HG02798 (cell line): ENCODE results near the gene RIMS1.

Experiments
- ATAC-seq: cut with Tn5 transposase; IDR thresholded peaks from one replicate; pipeline ENCODE4 v1.9.1; 2021; ENCODE audit warnings: mild to moderate bottlenecking; ENCODE audit not compliant: unreplicated experiment, poor library complexity

The RIMS1 gene

DNA sequence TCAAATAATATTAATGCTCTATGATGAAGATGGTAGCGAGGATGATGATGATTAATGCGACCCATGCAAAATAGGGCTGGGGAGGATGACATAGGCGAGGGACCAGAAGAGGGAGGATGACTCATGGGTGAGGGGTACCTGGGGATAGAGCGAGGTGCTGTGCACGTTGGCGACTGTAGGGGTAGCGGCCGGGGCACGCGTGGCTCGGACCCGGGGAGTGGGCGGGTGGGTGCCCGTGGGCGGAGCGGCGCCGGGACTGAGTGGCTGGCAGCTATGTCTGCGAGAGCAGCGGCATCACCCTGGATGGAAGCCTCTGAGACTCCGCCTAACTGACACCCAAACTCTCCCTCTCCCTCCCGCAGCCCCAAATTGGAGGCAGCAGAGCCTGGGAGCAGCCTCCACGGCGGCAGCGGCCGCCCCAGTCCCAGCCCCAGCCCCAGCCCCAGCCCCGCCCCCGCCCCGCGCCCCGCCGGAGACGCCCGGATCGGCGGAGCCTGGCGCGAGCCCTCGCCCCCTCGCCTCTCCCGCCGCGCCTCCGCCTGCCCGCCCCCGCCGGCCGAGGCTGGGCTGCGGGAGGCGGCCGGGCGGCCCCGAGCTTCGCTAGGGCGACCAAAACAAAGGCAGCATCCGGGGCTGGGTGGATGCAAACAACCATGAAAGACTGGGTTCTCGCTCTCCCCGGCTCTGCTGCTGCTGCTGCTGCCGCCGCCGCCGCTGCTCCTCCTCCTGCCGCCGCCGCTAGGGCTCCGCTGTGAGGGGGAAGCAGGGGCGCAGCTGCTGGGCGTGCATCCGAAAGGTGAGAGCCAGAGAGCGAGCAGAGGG, at the start of gene RIMS1:
TSS of gene RIMS1 (plus strand) at position 367 of the 822 bp plus-strand sequence. CDS start 474 bp downstream, outside the sequence.
- ATAC-seq: peak; percentile 87

GRCh38 chr6:71851214-71851613, 35.1 kb upstream of the RIMS1 start:
- no peak for ATAC-seq

DNA sequence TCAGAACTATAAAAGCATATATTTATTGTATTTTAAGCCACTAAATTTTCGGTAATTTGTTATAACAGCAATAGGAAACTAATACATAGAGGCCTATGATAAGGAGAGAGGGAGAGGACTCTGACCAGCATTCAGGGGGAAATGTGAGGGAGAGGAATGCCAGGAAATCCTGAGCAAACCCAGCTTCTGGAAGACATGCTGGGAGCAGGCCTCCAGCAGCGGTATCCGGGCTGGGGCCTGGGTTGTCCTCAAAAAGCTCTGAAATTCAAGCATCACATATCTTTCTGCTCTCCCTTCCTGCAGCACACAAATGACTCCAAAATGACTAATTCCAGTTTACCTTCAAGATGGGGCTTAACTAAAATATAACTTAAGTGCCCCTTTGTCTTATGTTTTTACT, 33.4 kb upstream of the RIMS1 start:
- ATAC-seq: no peak

DNA sequence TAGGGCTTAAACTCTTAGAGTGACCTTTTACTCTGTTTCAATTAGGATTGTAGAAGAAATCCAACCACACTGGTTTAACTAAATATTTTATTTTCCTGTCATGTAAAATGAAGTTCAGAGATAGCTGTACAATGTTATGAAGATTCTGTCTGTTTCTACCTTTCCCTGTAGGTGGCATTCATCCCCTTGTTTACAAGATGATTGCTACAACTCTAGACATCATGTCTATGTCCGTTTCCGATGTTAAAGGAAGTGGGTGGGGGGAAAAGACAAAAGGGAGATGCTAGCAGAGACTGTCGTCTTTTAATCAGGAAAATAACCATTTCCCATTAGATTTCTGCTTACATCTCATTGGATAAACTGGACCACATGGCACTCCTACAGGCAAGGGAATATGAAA, 30.9 kb upstream of the RIMS1 start:
- ATAC-seq: peak; percentile 80

GRCh38 chr6:71879016-71879415, 7.3 kb upstream of the RIMS1 start:
- ATAC-seq: no peak

DNA sequence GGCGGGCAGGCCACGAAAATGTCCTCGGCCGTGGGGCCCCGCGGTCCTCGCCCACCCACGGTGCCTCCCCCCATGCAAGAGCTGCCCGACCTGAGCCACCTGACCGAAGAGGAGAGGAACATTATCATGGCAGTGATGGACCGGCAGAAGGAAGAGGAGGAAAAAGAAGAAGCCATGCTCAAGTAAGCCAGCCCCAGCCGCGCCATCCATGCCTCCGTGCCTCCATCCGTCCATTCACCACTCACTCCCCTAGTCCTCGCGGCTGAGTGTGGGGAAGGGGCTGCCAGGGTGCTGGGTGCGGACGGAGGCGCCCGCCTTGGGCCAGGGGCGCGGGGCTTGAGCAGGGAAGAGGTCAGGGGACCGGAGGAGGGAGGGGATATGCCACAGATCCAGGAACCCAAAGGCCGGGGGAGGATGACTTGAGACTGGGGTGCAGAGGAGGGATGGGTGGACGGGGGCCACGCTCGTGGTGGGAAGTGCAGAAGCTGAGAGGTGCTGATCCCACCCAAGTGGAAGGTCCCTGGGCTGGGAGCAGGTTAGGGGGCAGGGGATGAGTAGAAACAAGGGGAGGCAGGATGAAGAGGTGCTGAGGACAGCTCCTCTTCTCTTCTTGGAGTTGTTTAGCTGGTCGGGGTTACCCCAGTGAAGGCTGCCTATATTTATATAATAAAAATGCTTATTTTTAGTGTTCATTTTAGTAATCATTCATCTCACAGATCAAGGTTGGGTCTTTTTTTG, 825 bp downstream of the RIMS1 start:
- no peak for ATAC-seq

- ATAC-seq: no peak
Measured at GRCh38 chr6:71887744-71888230, 1.4 kb downstream of the RIMS1 start.

GRCh38 chr6:71888756-71889340, 2.5 kb downstream of the RIMS1 start:
- no peak for ATAC-seq

GRCh38 chr6:71889366-71889765, 3.0 kb downstream of the RIMS1 start:
- no peak for ATAC-seq

- no peak for ATAC-seq
Measured at GRCh38 chr6:71892641-71893040, 6.3 kb downstream of the RIMS1 start.

- no peak for ATAC-seq
Measured at GRCh38 chr6:71900642-71901041, 14.3 kb downstream of the RIMS1 start.

DNA sequence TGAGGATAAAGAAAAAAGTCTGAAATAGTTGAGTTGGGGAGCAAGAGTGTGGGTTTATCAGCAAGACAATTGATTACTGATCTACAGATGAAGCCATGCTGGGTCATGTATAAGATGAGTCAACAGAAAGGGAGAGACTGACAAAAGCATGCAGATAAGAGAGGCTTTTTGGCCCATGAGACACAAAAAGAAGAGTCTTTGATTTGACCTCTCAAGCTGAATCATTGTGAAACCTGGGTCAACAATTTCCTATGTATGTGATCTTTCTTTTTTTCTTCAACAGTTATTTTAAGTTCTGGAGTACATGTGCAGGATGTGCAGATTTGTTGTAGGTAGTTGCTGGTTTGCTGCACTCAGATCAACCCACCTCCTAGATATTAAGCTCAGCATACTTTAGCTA, 15.9 kb downstream of the RIMS1 start:
- ATAC-seq: peak; percentile 79

- ATAC-seq: no peak
Measured at GRCh38 chr6:71906813-71907212, 20.5 kb downstream of the RIMS1 start.

GRCh38 chr6:71908162-71908765, 21.9 kb downstream of the RIMS1 start:
- ATAC-seq: peak; percentile 80

DNA sequence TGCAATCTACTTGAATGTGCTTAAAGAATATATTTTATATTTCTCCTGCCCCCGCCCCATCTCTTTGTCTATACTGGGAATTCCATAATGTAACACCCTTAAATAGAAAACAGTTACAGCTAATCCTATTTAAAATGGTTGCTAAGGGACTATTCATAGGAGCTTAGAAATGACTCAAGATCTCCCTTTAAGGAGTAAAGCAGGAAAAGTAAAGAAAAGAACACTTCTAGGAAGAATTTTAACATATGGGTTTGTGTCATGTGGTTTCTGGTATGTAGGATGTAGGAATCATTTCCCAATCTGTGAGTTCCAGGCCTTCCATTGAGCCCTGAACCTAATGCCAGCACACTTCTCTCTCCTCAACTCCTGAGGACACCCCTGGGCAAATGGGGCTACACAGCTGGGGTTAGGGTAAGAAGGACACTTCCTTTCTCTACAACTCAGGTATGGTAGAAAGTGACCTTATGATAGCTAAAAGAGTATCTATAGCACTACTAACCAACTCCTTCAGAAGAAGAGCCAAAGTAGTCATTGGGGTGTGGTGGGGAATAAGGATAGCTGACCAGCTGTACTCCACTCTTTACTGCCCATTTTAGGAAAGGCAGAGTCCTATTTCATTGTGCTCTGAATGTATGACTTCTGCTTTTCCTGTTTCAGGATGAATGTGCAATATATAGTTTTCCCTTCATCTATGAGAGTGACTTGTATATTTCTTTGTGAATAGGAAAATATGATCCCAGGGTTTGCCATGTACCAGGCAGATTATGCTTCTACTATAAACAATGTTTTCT, 27.3 kb downstream of the RIMS1 start:
- no peak for ATAC-seq

GRCh38 chr6:71929047-71929446, 42.7 kb downstream of the RIMS1 start:
- ATAC-seq: no peak

- ATAC-seq: no peak
Measured at GRCh38 chr6:71933881-71934280, 47.5 kb downstream of the RIMS1 start.

GRCh38 chr6:71965404-71965803, 79.1 kb downstream of the RIMS1 start:
- ATAC-seq: peak; percentile 86

DNA sequence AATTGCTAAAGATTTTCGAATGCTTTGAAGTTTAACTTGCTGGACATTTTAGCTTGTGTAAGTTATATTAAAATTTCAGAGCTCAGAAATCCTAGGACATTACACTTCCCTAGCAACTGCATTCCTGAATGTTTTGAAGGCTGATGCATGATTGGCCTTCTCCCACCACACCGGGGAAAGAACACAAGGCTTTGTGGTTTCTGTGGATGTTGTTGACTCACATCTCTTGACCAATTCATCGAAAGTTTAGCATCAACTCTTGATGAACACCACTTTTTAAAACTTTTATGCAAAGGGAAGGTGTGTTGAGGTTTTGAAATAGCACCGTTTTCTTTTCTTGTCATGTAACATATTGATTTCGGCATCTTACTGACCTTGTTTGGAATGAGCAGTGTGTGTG, 81.1 kb downstream of the RIMS1 start:
- peak; percentile 53 for ATAC-seq

DNA sequence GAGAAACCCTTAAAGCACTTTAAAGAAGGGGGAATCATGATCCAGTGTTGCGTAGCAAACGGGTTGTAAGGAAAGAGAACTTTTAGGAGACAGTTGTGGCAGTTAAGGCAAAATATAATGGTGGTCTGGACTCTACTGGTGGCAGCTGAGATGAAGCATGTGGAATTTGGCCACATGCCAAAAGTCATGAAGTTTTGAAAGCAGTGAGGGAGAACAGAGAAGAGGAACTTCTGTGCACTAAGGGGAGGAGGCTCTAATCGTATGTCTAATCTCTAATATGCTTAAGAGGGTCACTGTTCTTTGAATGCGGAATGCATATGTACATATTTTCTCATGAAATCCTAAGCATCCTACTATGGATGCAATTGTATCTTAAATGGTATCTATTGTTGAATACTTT, 91.5 kb downstream of the RIMS1 start:
- peak; percentile 33 for ATAC-seq
